HEK293 (cell line): Measurements from ENCODE around the gene NAT10.

Source experiments
- CTCF ChIA-PET: fragments of 350-600 bp; formaldehyde crosslinking; extraction: SDS; loops from one replicate; lab custom pipeline; 2021; ENCODE audit warnings: antibody characterized with exemption; lab: Yijun Ruan, JAX
- POLR2A ChIA-PET: fragments of 300-600 bp; formaldehyde crosslinking; extraction: SDS; loops from one replicate; lab custom pipeline; 2020; ENCODE audit warnings: antibody characterized with exemption, inconsistent platforms; lab: Yijun Ruan, JAX
- H3K27ac ChIP-seq: fragments of 200-500 bp; sonication (Bioruptor generic); 2 replicates; pipeline ENCODE4 v1.5.1; 2014; ENCODE audit warnings: low read depth, low read length, control low read depth, inconsistent platforms; ENCODE audit errors: extremely low read depth
- H3K36me3 ChIP-seq, 2 experiments: fragments of 200-500 bp in 1 of 2; sonication (Bioruptor generic) in 1 of 2; 1 replicate in 1 of 2; 2 replicates in 1 of 2; pipeline ENCODE4 v1.5.1; 2014 to 2017; ENCODE audit warnings: inconsistent platforms in 2 of 2, low read length in 2 of 2; ENCODE audit not compliant: control insufficient read depth in 2 of 2, insufficient read depth in 1 of 2
- H3K4me1 ChIP-seq: fragments of 200-500 bp; sonication (Bioruptor generic); 2 replicates; pipeline ENCODE4 v1.5.1; 2014; ENCODE audit warnings: mild to moderate bottlenecking, low read length, inconsistent platforms; ENCODE audit not compliant: control insufficient read depth, insufficient read depth
- H3K4me3 ChIP-seq: 2 replicates; pipeline ENCODE4 v1.5.1; 2011; ENCODE audit warnings: low read depth, mild to moderate bottlenecking, control low read depth, low read length, moderate library complexity
- H3K9me3 ChIP-seq: fragments of 200-500 bp; sonication (Bioruptor generic); 2 replicates; pipeline ENCODE4 v1.5.1; 2014; ENCODE audit warnings: low read depth, low read length, inconsistent platforms; ENCODE audit not compliant: control insufficient read depth, insufficient read depth
- CTCF ChIP-seq: fragments of 450-650 bp; formaldehyde crosslinking; IDR thresholded peaks from 2 replicates; pipeline ENCODE4 v1.5.1; 2016; ENCODE audit warnings: missing biosample characterization, missing genetic modification characterization
- FEZF1 ChIP-seq: fragments of 450-650 bp; formaldehyde crosslinking; IDR thresholded peaks from 2 replicates; pipeline ENCODE4 v1.5.1; 2016; ENCODE audit warnings: missing biosample characterization, missing genetic modification characterization
- GLIS1 ChIP-seq: fragments of 450-650 bp; formaldehyde crosslinking; IDR thresholded peaks from 2 replicates; pipeline ENCODE4 v1.5.1; 2016; ENCODE audit warnings: missing biosample characterization, missing genetic modification characterization
- MZF1 ChIP-seq: fragments of 450-650 bp; formaldehyde crosslinking; IDR thresholded peaks from 2 replicates; pipeline ENCODE4 v1.5.1; 2017; ENCODE audit warnings: missing biosample characterization, missing genetic modification characterization, borderline replicate concordance
- PRDM1 ChIP-seq: fragments of 450-650 bp; formaldehyde crosslinking; IDR thresholded peaks from 2 replicates; pipeline ENCODE4; 2016; ENCODE audit warnings: missing biosample characterization, missing genetic modification characterization
- ZFP37 ChIP-seq: fragments of 450-650 bp; formaldehyde crosslinking; IDR thresholded peaks from 2 replicates; pipeline ENCODE4 v1.5.1; 2016; ENCODE audit warnings: missing biosample characterization, missing genetic modification characterization
- ZIC2 ChIP-seq: fragments of 450-650 bp; formaldehyde crosslinking; IDR thresholded peaks from 2 replicates; pipeline ENCODE4 v1.5.1; 2016; ENCODE audit warnings: missing biosample characterization, missing genetic modification characterization
- ZNF132 ChIP-seq: fragments of 450-650 bp; formaldehyde crosslinking; IDR thresholded peaks from 2 replicates; pipeline ENCODE4 v1.5.1; 2017; ENCODE audit warnings: missing biosample characterization, missing genetic modification characterization, borderline replicate concordance
- ZNF138 ChIP-seq: fragments of 450-650 bp; formaldehyde crosslinking; IDR thresholded peaks from 2 replicates; pipeline ENCODE4 v1.5.1; 2016; ENCODE audit warnings: missing biosample characterization, missing genetic modification characterization, borderline replicate concordance
- ZNF175 ChIP-seq: fragments of 450-650 bp; formaldehyde crosslinking; IDR thresholded peaks from 2 replicates; pipeline ENCODE4 v1.5.1; 2016; ENCODE audit warnings: missing biosample characterization, missing genetic modification characterization
- ZNF23 ChIP-seq: fragments of 450-650 bp; formaldehyde crosslinking; IDR thresholded peaks from 2 replicates; pipeline ENCODE4 v1.5.1; 2016; ENCODE audit warnings: missing biosample characterization, missing genetic modification characterization, borderline replicate concordance
- ZNF24 ChIP-seq: fragments of 450-650 bp; formaldehyde crosslinking; IDR thresholded peaks from 2 replicates; pipeline ENCODE4 v1.5.1; 2016; ENCODE audit warnings: missing biosample characterization, missing genetic modification characterization
- ZNF248 ChIP-seq: fragments of 450-650 bp; formaldehyde crosslinking; IDR thresholded peaks from 2 replicates; pipeline ENCODE4 v1.5.1; 2017; ENCODE audit warnings: missing biosample characterization, missing genetic modification characterization
- ZNF335 ChIP-seq: fragments of 450-650 bp; formaldehyde crosslinking; conservative IDR thresholded peaks from 2 replicates; pipeline ENCODE4 v1.5.1; 2016; ENCODE audit warnings: missing biosample characterization, missing genetic modification characterization
- ZNF366 ChIP-seq: fragments of 450-650 bp; formaldehyde crosslinking; conservative IDR thresholded peaks from 2 replicates; pipeline ENCODE4 v1.5.1; 2016; ENCODE audit warnings: missing biosample characterization, missing genetic modification characterization
- ZNF544 ChIP-seq: fragments of 450-650 bp; formaldehyde crosslinking; IDR thresholded peaks from 2 replicates; pipeline ENCODE4 v1.5.0; 2017; ENCODE audit warnings: missing biosample characterization, missing genetic modification characterization
- ZNF558 ChIP-seq: fragments of 450-650 bp; formaldehyde crosslinking; IDR thresholded peaks from 2 replicates; pipeline ENCODE4 v1.5.1; 2016; ENCODE audit warnings: missing biosample characterization, missing genetic modification characterization
- ZNF645 ChIP-seq: fragments of 450-650 bp; formaldehyde crosslinking; IDR thresholded peaks from 2 replicates; pipeline ENCODE4; 2016; ENCODE audit warnings: missing biosample characterization, missing genetic modification characterization
- ZNF677 ChIP-seq: fragments of 450-650 bp; IDR thresholded peaks from 2 replicates; pipeline ENCODE4 v1.5.0; 2018; ENCODE audit warnings: missing biosample characterization, mild to moderate bottlenecking, missing genetic modification characterization, moderate library complexity
- ZNF707 ChIP-seq: fragments of 450-650 bp; formaldehyde crosslinking; IDR thresholded peaks from 2 replicates; pipeline ENCODE4 v1.5.1; 2016; ENCODE audit warnings: missing biosample characterization, missing genetic modification characterization
- ZSCAN30 ChIP-seq: fragments of 450-650 bp; IDR thresholded peaks from 2 replicates; pipeline ENCODE4 v1.5.1; 2018; ENCODE audit warnings: missing biosample characterization, mild to moderate bottlenecking, missing genetic modification characterization, moderate library complexity
- ZSCAN5A ChIP-seq: fragments of 450-650 bp; formaldehyde crosslinking; IDR thresholded peaks from 2 replicates; pipeline ENCODE4 v1.5.1; 2016; ENCODE audit warnings: missing biosample characterization, missing genetic modification characterization
- TF ChIP-seq, protein P1 (sequence below): fragments of 450-650 bp; formaldehyde crosslinking; IDR thresholded peaks from 2 replicates; pipeline ENCODE4 v1.5.1; 2016; ENCODE audit warnings: missing biosample characterization, missing genetic modification characterization
- TF ChIP-seq, protein P2 (sequence below): fragments of 450-650 bp; formaldehyde crosslinking; IDR thresholded peaks from 2 replicates; pipeline ENCODE4 v1.5.1; 2017; ENCODE audit warnings: missing biosample characterization, missing genetic modification characterization
- TF ChIP-seq, protein P3 (sequence below): fragments of 450-650 bp; formaldehyde crosslinking; IDR thresholded peaks from 2 replicates; pipeline ENCODE4 v1.5.1; 2017; ENCODE audit warnings: missing biosample characterization, missing genetic modification characterization

Gene NAT10

GRCh38 chr11:34124885-34125668 is 19.6 kb downstream of the NAT10 start:
- Histone ChIP-seq H3K36me3 (peaks cover 13 to 84% of the 10 kb centered on the region in 2 experiments), H3K4me1 (0 out of 2 replicates have a peak, but pooled peaks cover 2% of the 10 kb centered on the region), H3K27ac (peak overlapping the region; percentile 59), H3K9me3 (no peaks in the 10 kb centered on the region), H3K4me3 (no peak overlapping the region)
- CTCF ChIA-PET, result no interaction called here
- POLR2A ChIA-PET, result no interaction called here
- no peak for TF ChIP-seq ZNF132 (tag by site-specific recombination)
- no peak for TF ChIP-seq ZNF175 (tag by site-specific recombination)
- TF ChIP-seq FEZF1, result peak; percentile 89
- TF ChIP-seq PRDM1 (tag by site-specific recombination), result no peak
- no peak for TF ChIP-seq ZIC2
- TF ChIP-seq ZNF138 (tag by site-specific recombination), result no peak
- TF ChIP-seq, protein P1, sequence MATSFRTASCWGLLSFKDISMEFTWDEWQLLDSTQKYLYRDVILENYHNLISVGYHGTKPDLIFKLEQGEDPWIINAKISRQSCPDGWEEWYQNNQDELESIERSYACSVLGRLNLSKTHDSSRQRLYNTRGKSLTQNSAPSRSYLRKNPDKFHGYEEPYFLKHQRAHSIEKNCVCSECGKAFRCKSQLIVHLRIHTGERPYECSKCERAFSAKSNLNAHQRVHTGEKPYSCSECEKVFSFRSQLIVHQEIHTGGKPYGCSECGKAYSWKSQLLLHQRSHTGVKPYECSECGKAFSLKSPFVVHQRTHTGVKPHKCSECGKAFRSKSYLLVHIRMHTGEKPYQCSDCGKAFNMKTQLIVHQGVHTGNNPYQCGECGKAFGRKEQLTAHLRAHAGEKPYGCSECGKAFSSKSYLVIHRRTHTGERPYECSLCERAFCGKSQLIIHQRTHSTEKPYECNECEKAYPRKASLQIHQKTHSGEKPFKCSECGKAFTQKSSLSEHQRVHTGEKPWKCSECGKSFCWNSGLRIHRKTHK (tag by site-specific recombination), result no peak
- TF ChIP-seq, protein P2, sequence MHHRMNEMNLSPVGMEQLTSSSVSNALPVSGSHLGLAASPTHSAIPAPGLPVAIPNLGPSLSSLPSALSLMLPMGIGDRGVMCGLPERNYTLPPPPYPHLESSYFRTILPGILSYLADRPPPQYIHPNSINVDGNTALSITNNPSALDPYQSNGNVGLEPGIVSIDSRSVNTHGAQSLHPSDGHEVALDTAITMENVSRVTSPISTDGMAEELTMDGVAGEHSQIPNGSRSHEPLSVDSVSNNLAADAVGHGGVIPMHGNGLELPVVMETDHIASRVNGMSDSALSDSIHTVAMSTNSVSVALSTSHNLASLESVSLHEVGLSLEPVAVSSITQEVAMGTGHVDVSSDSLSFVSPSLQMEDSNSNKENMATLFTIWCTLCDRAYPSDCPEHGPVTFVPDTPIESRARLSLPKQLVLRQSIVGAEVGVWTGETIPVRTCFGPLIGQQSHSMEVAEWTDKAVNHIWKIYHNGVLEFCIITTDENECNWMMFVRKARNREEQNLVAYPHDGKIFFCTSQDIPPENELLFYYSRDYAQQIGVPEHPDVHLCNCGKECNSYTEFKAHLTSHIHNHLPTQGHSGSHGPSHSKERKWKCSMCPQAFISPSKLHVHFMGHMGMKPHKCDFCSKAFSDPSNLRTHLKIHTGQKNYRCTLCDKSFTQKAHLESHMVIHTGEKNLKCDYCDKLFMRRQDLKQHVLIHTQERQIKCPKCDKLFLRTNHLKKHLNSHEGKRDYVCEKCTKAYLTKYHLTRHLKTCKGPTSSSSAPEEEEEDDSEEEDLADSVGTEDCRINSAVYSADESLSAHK (tag by site-specific recombination), result no peak
- TF ChIP-seq MZF1 (tag by site-specific recombination), result no peak
- no peak for TF ChIP-seq ZNF544 (tag by site-specific recombination)
- TF ChIP-seq ZFP37 (tag by site-specific recombination), result no peak
- no peak for TF ChIP-seq ZNF335 (tag by site-specific recombination)
- TF ChIP-seq ZNF558 (tag by site-specific recombination), result peak; percentile 97
- TF ChIP-seq ZSCAN30 (tag by site-specific recombination), result peak; percentile 62; the same call in 1 of the 2 replicates
- no peak for TF ChIP-seq ZNF677 (tag by site-specific recombination)
- TF ChIP-seq ZSCAN5A (tag by site-specific recombination), result no peak
- no peak for TF ChIP-seq ZNF248 (tag by site-specific recombination)
- TF ChIP-seq ZNF24 (tag by site-specific recombination), result no peak
- TF ChIP-seq, protein P3, sequence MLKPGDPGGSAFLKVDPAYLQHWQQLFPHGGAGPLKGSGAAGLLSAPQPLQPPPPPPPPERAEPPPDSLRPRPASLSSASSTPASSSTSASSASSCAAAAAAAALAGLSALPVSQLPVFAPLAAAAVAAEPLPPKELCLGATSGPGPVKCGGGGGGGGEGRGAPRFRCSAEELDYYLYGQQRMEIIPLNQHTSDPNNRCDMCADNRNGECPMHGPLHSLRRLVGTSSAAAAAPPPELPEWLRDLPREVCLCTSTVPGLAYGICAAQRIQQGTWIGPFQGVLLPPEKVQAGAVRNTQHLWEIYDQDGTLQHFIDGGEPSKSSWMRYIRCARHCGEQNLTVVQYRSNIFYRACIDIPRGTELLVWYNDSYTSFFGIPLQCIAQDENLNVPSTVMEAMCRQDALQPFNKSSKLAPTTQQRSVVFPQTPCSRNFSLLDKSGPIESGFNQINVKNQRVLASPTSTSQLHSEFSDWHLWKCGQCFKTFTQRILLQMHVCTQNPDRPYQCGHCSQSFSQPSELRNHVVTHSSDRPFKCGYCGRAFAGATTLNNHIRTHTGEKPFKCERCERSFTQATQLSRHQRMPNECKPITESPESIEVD (tag by site-specific recombination), result peak; percentile 85
- TF ChIP-seq ZNF707 (tag by site-specific recombination), result no peak
- TF ChIP-seq CTCF (tag by site-specific recombination), result no peak
- TF ChIP-seq ZNF366, result no peak
- TF ChIP-seq ZNF645, result no peak
- TF ChIP-seq GLIS1, result peak; percentile 42
- TF ChIP-seq ZNF23 (tag by site-specific recombination), result no peak
